HG03378 (cell line): ENCODE measurements around the gene CLTCL1.
"Not testable (repeated sequence)": the region's sequence is repeated elsewhere in the genome, so short reads cannot be mapped to it uniquely, and the experiment has no call there.

Experiments used
- ATAC-seq: cut with Tn5 transposase; IDR thresholded peaks from one replicate; pipeline ENCODE4 v1.9.1; 2021; ENCODE audit warnings: mild to moderate bottlenecking, moderate library complexity; ENCODE audit not compliant: unreplicated experiment

The CLTCL1 gene

GRCh38 chr22:19291580-19292457 lies at the start of gene CLTCL1:
CLTCL1 (minus strand) TSS chr22:19291719; CDS start chr22:19291641, 78 bp downstream.
- ATAC-seq, result no peak

- no peak for ATAC-seq
These were observed 45.6 kb upstream of the CLTCL1 start for GRCh38 chr22:19337137-19337536.

- ATAC-seq, result no peak
These were observed 44.9 kb upstream of the CLTCL1 start for GRCh38 chr22:19336133-19337075.

GRCh38 chr22:19331975-19332374 lies 40.5 kb upstream of the CLTCL1 start:
- no peak for ATAC-seq

GRCh38 chr22:19331474-19331873 lies 40.0 kb upstream of the CLTCL1 start:
- no peak for ATAC-seq

- no peak for ATAC-seq
These were observed 39.4 kb upstream of the CLTCL1 start for GRCh38 chr22:19330865-19331418.

GRCh38 chr22:19330205-19330604 lies 38.7 kb upstream of the CLTCL1 start:
- not testable (repeated sequence) for ATAC-seq

GRCh38 chr22:19329454-19329853 lies 37.9 kb upstream of the CLTCL1 start:
- no peak for ATAC-seq

GRCh38 chr22:19325296-19325948 lies 33.9 kb upstream of the CLTCL1 start:
- no peak for ATAC-seq

- not testable (repeated sequence) for ATAC-seq
These were observed 31.9 kb upstream of the CLTCL1 start for GRCh38 chr22:19323420-19323819.

- ATAC-seq, result no peak
These were observed 30.2 kb upstream of the CLTCL1 start for GRCh38 chr22:19321757-19322156.

- ATAC-seq, result not testable (repeated sequence)
These were observed 28.6 kb upstream of the CLTCL1 start for GRCh38 chr22:19320136-19320535.

GRCh38 chr22:19319281-19319680 lies 27.8 kb upstream of the CLTCL1 start:
- no peak for ATAC-seq

GRCh38 chr22:19317865-19318264 lies 26.3 kb upstream of the CLTCL1 start:
- ATAC-seq, result no peak

- no peak for ATAC-seq
These were observed 16.4 kb upstream of the CLTCL1 start for GRCh38 chr22:19307872-19308271.

GRCh38 chr22:19306535-19306934 lies 15.0 kb upstream of the CLTCL1 start:
- ATAC-seq, result not testable (repeated sequence)

- ATAC-seq, result no peak
These were observed 13.0 kb upstream of the CLTCL1 start for GRCh38 chr22:19304547-19304946.

GRCh38 chr22:19303785-19304184 lies 12.3 kb upstream of the CLTCL1 start:
- no peak for ATAC-seq

- ATAC-seq, result no peak
These were observed 4.2 kb upstream of the CLTCL1 start for GRCh38 chr22:19295733-19296132.

- ATAC-seq, result no peak
These were observed 1.1 kb upstream of the CLTCL1 start for GRCh38 chr22:19292458-19293230.
